Hepatocyte (in vitro differentiated cells): ENCODE results near the gene PLA2G12A. TPM values are rescaled to one million over a fixed set of nuclear protein-coding genes. Genes with fewer than 3 reads are reported as not detected.

Experiments
- DNase-seq: peaks from one replicate; pipeline ENCODE4 v3.0.0-alpha.2; 2016; ENCODE audit warnings: low spot score
- H2AFZ ChIP-seq: fragments of 200-600 bp; sonication (generic); 2 replicates; pipeline ENCODE4 v1.6.0; 2016; ENCODE audit warnings: antibody characterized with exemption, mild to moderate bottlenecking
- H3K27ac ChIP-seq: fragments of 200-600 bp; sonication (generic); 2 replicates; pipeline ENCODE4 v1.5.1; 2016; ENCODE audit warnings: mild to moderate bottlenecking
- H3K27me3 ChIP-seq: fragments of 200-600 bp; sonication (generic); 2 replicates; pipeline ENCODE4 v1.6.1; 2016
- H3K36me3 ChIP-seq: fragments of 200-600 bp; sonication (generic); replicated peaks from 2 replicates; pipeline ENCODE4 v1.5.1; 2016; ENCODE audit warnings: low read depth; ENCODE audit not compliant: insufficient read depth
- H3K4me1 ChIP-seq: fragments of 200-600 bp; sonication (generic); 2 replicates; pipeline ENCODE4 v1.5.1; 2016; ENCODE audit warnings: mild to moderate bottlenecking, moderate library complexity; ENCODE audit not compliant: insufficient read depth
- H3K4me2 ChIP-seq: fragments of 200-600 bp; sonication (generic); 2 replicates; pipeline ENCODE4 v1.6.0; 2016
- H3K4me3 ChIP-seq: fragments of 200-600 bp; sonication (generic); 2 replicates; pipeline ENCODE4 v1.5.1; 2016; ENCODE audit warnings: mild to moderate bottlenecking
- H3K79me2 ChIP-seq: fragments of 200-600 bp; sonication (generic); 2 replicates; pipeline ENCODE4 v1.6.0; 2017; ENCODE audit warnings: mild to moderate bottlenecking
- H3K9me2 ChIP-seq: fragments of 200-600 bp; sonication (generic); replicated peaks from 2 replicates; pipeline ENCODE4 v1.6.0; 2017; ENCODE audit warnings: mild to moderate bottlenecking; ENCODE audit not compliant: insufficient read depth
- H3K9me3 ChIP-seq: fragments of 200-600 bp; sonication (generic); 2 replicates; pipeline ENCODE4 v1.5.1; 2016; ENCODE audit warnings: low read depth, mild to moderate bottlenecking
- H4K20me1 ChIP-seq: fragments of 200-600 bp; sonication (generic); 2 replicates; pipeline ENCODE4 v1.6.0; 2016; ENCODE audit warnings: mild to moderate bottlenecking; ENCODE audit not compliant: insufficient read depth, poor library complexity, severe bottlenecking
- CTCF ChIP-seq: fragments of 200-600 bp; sonication (generic); IDR thresholded peaks from 2 replicates; pipeline ENCODE4 v1.5.1; 2016; ENCODE audit warnings: antibody characterized with exemption, mild to moderate bottlenecking; ENCODE audit not compliant: poor library complexity
- EZH2 ChIP-seq: fragments of 200-600 bp; sonication (generic); IDR thresholded peaks from 2 replicates; pipeline ENCODE4 v1.6.1; 2016; ENCODE audit warnings: antibody characterized with exemption, mild to moderate bottlenecking, borderline replicate concordance
- EZH2phosphoT487 ChIP-seq: fragments of 200-600 bp; sonication (generic); IDR thresholded peaks from one replicate; pipeline ENCODE4 v1.6.1; 2018; ENCODE audit warnings: antibody characterized with exemption, mild to moderate bottlenecking, low read depth, moderate library complexity; ENCODE audit not compliant: unreplicated experiment, severe bottlenecking
- WGBS: methylation state at CpG from one replicate; pipeline ENCODE4 v1.1.6; 2016; ENCODE audit warnings: low lambda C conversion rate; ENCODE audit errors: missing lambda C conversion rate; 5-methylcytosine and 5-hydroxymethylcytosine counted together
- polyA plus RNA-seq: library from polyadenylated mRNA; unstranded; fragments of >200 nt; fragmentation: Nextera tagmentation; extraction: Ambion mirVana; gene quantifications from 2 replicates; pipeline ENCODE4 v1.2.1, GENCODE V29; 2016
- total RNA-seq: library from RNA; depleted of rRNA; stranded (reverse); fragments of >200 nt; gene quantifications from 2 replicates; pipeline ENCODE4 v1.2.3, GENCODE V29; 2014

Gene PLA2G12A
- total and polyA plus RNA-seq, 2 experiments from 2014 or later: 32.7 to 91.4 TPM

GRCh38 chr4:109755656-109756055 is 25.8 kb upstream of the PLA2G12A start:
- Histone ChIP-seq H2AFZ (no peak overlapping the region), H3K36me3 (no peaks in the 10 kb centered on the region), H3K27ac (no peak overlapping the region), H3K9me3 (no peaks in the 10 kb centered on the region), H3K79me2 (no peaks in the 10 kb centered on the region), H3K27me3 (no peaks in the 10 kb centered on the region), H3K9me2 (no peaks in the 10 kb centered on the region), H3K4me1 (no peaks in the 10 kb centered on the region), H3K4me2 (no peak overlapping the region), H4K20me1 (no peaks in the 10 kb centered on the region), H3K4me3 (no peak overlapping the region)
- no peak for DNase-seq
- WGBS: 89% methylated on average over 3 of the region's 3 CpGs
- no peak for TF ChIP-seq CTCF
- TF ChIP-seq EZH2phosphoT487: no peak
- TF ChIP-seq EZH2: no peak

GRCh38 chr4:109754093-109754857 is 24.4 kb upstream of the PLA2G12A start:
- Histone ChIP-seq H3K79me2 (no peaks in the 10 kb centered on the region), H4K20me1 (no peaks in the 10 kb centered on the region), H3K36me3 (no peaks in the 10 kb centered on the region), H3K9me2 (no peaks in the 10 kb centered on the region), H3K4me2 (no peak overlapping the region), H3K27ac (no peak overlapping the region), H3K4me1 (no peaks in the 10 kb centered on the region), H3K27me3 (no peaks in the 10 kb centered on the region), H3K4me3 (no peak overlapping the region), H2AFZ (no peak overlapping the region), H3K9me3 (no peaks in the 10 kb centered on the region)
- TF ChIP-seq CTCF (no peak), EZH2phosphoT487 (no peak)
- no peak for DNase-seq
- WGBS: 83% methylated on average over 7 of the region's 7 CpGs

- no peak overlapping the region for H2AFZ ChIP-seq
- no peaks in the 10 kb centered on the region for H4K20me1 ChIP-seq
- H3K36me3 ChIP-seq: no peaks in the 10 kb centered on the region
- H3K79me2 ChIP-seq: no peaks in the 10 kb centered on the region
- H3K9me2 ChIP-seq: no peaks in the 10 kb centered on the region
- H3K9me3 ChIP-seq: no peaks in the 10 kb centered on the region
- H3K4me3 ChIP-seq: no peak overlapping the region
- TF ChIP-seq CTCF: no peak
- TF ChIP-seq EZH2phosphoT487: no peak
- TF ChIP-seq EZH2: no peak
- no peak for DNase-seq
- H3K4me2 ChIP-seq: no peak overlapping the region
- no peak overlapping the region for H3K27ac ChIP-seq
- H3K4me1 ChIP-seq: no peaks in the 10 kb centered on the region
- 0% methylated on average over 1 of the region's 1 CpG for WGBS
- no peaks in the 10 kb centered on the region for H3K27me3 ChIP-seq
Observed at GRCh38 chr4:109752525-109752924, 22.7 kb upstream of the PLA2G12A start.
